ENCODE measurements around the gene DGKG.

DGKG gene

GRCh38 chr3:186192823-186193222 is 169.2 kb downstream of the DGKG start:
- no peak for TF ChIP-seq CTCF (IDR thresholded peaks at IDR 0.05; ENCODE audit: borderline replicate concordance, insufficient read depth, low read depth, low read length)
- no peak overlapping the region for H3K4me3 ChIP-seq (ENCODE audit: low read depth, low read length)

GRCh38 chr3:186189492-186189891 is 172.5 kb downstream of the DGKG start:
- H3K4me3 ChIP-seq (ENCODE audit: low read depth, low read length), result no peak overlapping the region
- no peak for TF ChIP-seq CTCF (IDR thresholded peaks at IDR 0.05; ENCODE audit: borderline replicate concordance, insufficient read depth, low read depth, low read length)

- TF ChIP-seq CTCF (IDR thresholded peaks at IDR 0.05; ENCODE audit: borderline replicate concordance, insufficient read depth, low read depth, low read length), result no peak
Observed at GRCh38 chr3:186187401-186188275, 174.4 kb downstream of the DGKG start.

GRCh38 chr3:186185194-186185787 is 176.7 kb downstream of the DGKG start:
- H3K4me3 ChIP-seq (ENCODE audit: low read depth, low read length), result no peak overlapping the region
- no peak for TF ChIP-seq CTCF (IDR thresholded peaks at IDR 0.05; ENCODE audit: borderline replicate concordance, insufficient read depth, low read depth, low read length)

More at GRCh38 chr3:186187401-186188275, 174.4 kb downstream of the DGKG start:
- H3K4me3 ChIP-seq (ENCODE audit: low read depth, low read length), result no peak overlapping the region

GRCh38 chr3:186184021-186184420 is 178.0 kb downstream of the DGKG start:
- no peak overlapping the region for H3K4me3 ChIP-seq (ENCODE audit: low read depth, low read length)
- no peak for TF ChIP-seq CTCF (IDR thresholded peaks at IDR 0.05; ENCODE audit: borderline replicate concordance, insufficient read depth, low read depth, low read length)

GRCh38 chr3:186182850-186183249 is 179.2 kb downstream of the DGKG start:
- no peak overlapping the region for H3K4me3 ChIP-seq (ENCODE audit: low read depth, low read length)
- no peak for TF ChIP-seq CTCF (IDR thresholded peaks at IDR 0.05; ENCODE audit: borderline replicate concordance, insufficient read depth, low read depth, low read length)

GRCh38 chr3:186181901-186182300 is 180.1 kb downstream of the DGKG start:
- H3K4me3 ChIP-seq (ENCODE audit: low read depth, low read length), result no peak overlapping the region
- no peak for TF ChIP-seq CTCF (IDR thresholded peaks at IDR 0.05; ENCODE audit: borderline replicate concordance, insufficient read depth, low read depth, low read length)
